Fibroblast of villous mesenchyme (primary cell): Measurements from ENCODE around the gene SHISA6. TPM values are rescaled to one million over a fixed set of nuclear protein-coding genes. Genes with fewer than 3 reads are reported as not detected.

ENCODE experiments used
- DNase-seq: peaks from one replicate; pipeline ENCODE4 v3.0.0-alpha.2; 2010; ENCODE audit warnings: low read depth
- H3K4me3 ChIP-seq: 2 replicates; pipeline ENCODE4 v1.5.1; 2011; ENCODE audit warnings: low read depth, mild to moderate bottlenecking, low read length
- total RNA-seq: library from RNA; depleted of rRNA; stranded (reverse); fragments of >200 nt; gene quantifications from 2 replicates; pipeline ENCODE4 v1.2.3, GENCODE V29; 2012
- TF ChIP-seq, protein P1 (sequence below): IDR thresholded peaks from 2 replicates; pipeline ENCODE4 v1.5.1; 2012; ENCODE audit warnings: low read depth, mild to moderate bottlenecking, low read length; ENCODE audit not compliant: insufficient read depth

Gene SHISA6
- total RNA-seq, 1 donor = not detected

DNA sequence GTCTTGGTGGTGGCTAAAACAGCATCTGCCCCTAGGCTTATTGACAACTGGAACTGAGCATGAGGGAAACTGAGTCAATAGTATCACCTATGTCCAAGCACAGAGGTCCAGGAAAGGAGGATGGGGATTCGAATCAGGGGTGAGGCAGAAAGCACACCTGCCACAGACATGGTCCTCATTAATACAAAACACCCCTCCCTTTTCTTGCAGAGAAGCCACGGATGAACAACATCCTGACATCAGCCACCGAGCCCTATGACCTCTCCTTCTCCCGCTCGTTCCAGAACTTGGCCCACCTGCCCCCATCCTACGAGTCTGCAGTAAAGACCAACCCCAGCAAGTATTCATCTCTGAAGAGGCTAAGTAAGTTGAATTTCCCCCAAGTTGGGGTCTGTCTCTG is 314.5 kb downstream of the SHISA6 start:
- no peak for DNase-seq
- TF ChIP-seq, protein P1, sequence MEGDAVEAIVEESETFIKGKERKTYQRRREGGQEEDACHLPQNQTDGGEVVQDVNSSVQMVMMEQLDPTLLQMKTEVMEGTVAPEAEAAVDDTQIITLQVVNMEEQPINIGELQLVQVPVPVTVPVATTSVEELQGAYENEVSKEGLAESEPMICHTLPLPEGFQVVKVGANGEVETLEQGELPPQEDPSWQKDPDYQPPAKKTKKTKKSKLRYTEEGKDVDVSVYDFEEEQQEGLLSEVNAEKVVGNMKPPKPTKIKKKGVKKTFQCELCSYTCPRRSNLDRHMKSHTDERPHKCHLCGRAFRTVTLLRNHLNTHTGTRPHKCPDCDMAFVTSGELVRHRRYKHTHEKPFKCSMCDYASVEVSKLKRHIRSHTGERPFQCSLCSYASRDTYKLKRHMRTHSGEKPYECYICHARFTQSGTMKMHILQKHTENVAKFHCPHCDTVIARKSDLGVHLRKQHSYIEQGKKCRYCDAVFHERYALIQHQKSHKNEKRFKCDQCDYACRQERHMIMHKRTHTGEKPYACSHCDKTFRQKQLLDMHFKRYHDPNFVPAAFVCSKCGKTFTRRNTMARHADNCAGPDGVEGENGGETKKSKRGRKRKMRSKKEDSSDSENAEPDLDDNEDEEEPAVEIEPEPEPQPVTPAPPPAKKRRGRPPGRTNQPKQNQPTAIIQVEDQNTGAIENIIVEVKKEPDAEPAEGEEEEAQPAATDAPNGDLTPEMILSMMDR = no peak
- no peak overlapping the region for H3K4me3 ChIP-seq

DNA sequence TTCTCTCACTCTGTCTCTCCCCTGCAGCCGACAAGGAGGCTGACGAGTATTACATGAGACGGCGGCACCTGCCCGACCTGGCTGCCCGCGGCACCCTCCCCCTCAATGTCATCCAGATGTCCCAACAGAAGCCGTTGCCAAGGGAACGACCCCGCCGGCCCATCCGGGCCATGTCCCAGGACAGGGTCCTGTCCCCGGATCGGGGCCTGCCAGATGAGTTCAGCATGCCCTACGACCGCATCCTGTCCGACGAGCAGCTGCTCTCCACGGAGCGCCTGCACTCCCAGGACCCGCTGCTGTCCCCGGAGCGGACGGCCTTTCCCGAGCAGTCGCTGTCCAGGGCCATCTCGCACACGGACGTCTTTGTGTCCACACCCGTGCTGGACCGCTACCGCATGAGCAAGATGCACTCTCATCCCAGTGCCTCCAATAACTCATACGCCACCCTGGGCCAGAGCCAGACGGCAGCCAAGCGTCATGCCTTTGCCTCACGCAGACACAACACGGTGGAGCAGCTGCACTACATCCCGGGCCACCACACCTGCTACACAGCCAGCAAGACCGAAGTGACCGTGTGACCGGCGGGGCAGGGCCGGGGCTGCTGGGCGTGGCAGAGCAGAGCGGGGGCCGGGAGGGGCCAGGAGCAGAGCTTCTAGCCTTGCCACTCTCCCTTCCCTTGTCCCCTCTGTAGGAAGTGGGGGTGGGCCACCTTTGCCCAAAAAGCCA is 316.9 kb downstream of the SHISA6 start:
- no peak for DNase-seq
- TF ChIP-seq, protein P1 = no peak

DNA sequence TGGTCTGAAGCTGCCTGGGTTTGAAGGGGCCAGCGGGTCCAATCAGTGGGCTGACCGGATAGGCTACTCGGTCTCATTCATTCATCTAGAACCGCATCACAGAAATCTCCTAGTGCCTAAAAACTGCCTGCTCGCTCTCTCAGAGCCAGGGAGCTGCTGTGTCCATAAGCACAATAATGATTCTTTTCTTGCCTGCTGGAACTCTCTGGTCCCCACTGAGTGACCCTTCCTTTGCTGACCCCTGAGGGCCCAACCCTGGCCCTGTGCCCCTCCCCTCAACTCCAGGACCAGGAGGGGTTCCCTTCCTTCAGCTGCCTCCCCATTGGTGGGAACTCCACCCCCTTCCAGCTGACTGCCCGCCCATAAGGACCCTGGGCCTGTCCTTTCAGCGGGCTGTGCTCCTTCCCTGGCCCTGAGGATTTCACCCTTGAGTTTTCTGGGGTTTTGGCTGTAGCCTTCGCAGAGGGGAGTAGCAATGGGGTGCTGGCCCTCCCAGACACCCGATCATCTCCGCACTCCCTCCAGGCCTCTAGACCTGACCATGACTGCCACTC is 317.7 kb downstream of the SHISA6 start:
- H3K4me3 ChIP-seq = no peak overlapping the region
- TF ChIP-seq, protein P1 = no peak
- no peak for DNase-seq

More for the DNA sequence above, 316.9 kb downstream of the SHISA6 start:
- H3K4me3 ChIP-seq = no peak overlapping the region

DNA sequence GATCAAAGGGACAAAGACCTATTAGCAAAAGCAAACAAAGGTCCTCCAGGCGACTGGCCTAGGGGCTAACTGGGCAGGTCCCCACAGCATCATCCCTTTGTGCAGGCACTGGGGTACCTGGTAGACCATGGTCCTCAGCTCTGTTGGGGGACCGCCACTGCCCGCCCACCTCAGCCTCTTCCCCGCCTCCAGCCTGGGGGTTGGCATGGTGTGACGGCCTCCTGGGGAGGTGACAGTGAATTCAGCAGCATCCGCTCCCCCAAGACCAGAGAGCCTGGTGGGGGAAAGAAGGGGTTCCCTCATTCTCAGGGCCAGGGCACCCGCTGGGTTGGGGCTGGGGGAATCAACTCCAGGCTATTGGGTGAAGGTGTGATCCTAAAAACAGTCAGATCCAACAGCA is 318.6 kb downstream of the SHISA6 start:
- TF ChIP-seq, protein P1 = no peak
- H3K4me3 ChIP-seq = no peak overlapping the region
- no peak for DNase-seq

DNA sequence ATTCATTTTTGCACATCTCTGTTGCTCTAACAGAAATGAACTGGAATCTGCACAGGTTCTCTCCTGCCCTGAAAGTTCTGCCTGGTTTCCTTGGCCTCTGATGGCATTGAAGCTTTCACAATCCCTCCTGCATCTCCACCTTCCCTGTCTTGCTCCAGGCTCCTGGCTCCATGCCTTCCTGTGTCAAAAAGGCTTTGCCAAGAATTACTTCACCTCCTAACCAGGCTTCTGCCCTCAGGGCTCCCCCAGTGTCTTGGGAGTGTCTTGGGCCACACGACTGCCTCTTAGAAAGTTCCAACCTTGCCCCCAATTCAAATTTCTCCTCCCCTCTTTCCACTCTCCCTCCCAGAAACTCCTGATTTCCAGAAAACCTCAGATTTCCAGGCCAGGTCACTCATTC is 320.3 kb downstream of the SHISA6 start:
- no peak for DNase-seq
- TF ChIP-seq, protein P1 = no peak
- no peak overlapping the region for H3K4me3 ChIP-seq

DNA sequence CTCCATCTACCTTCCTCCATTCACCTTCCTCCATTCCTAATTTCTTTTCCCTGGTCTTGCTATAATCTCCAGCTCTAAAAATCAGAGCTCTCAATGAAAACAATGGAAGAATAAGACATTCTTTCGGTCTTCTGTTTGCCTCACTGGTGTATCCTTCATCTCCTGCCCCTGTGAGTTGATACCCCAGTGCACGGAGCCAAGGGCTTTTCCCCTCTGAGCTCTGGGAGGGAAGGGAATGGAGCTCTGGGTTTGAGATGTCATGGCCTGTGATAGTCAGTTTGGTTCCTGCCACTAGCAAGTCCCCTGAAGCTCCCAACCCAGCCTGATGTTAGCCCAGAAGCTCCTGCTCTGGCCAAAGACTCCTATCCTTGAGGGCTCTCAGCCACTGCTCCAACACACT is 320.7 kb downstream of the SHISA6 start:
- TF ChIP-seq, protein P1 = no peak
- DNase-seq = no peak
- no peak overlapping the region for H3K4me3 ChIP-seq
